ENCODE results near the gene ERBB3. TPM values are rescaled to one million over a fixed set of nuclear protein-coding genes. Genes with fewer than 3 reads are reported as not detected.
"Not testable (repeated sequence)": the region's sequence is repeated elsewhere in the genome, so short reads cannot be mapped to it uniquely, and the experiment has no call there.

Gene ERBB3
- polyA plus RNA-seq, 2 donors = 49.4 to 102 TPM

DNA sequence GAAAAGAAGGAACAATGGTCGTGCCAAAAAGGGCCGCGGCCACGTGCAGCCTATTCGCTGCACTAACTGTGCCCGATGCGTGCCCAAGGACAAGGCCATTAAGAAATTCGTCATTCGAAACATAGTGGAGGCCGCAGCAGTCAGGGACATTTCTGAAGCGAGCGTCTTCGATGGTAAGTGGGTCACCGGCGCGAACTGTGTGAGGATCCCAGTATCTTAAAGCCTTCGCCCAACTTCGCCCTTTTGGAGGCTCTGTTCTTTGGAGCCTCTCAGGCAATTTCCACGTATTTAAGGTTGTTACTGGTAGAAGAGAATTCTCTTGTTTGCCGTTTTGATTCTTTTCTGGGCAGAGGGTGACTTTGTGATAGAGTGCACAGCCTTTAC, 37.5 kb upstream of the ERBB3 start:
- not testable (repeated sequence) for H3K4me1 ChIP-seq (ENCODE audit: control insufficient read depth in 2 of 2, insufficient read depth in 2 of 2, low read length in 1 of 2); H3K27me3 ChIP-seq (ENCODE audit: control insufficient read depth in 1 of 2, insufficient read depth in 2 of 2, low read length in 2 of 2); H3K36me3 ChIP-seq (ENCODE audit: control insufficient read depth in 2 of 2, insufficient read depth in 2 of 2, low read length in 1 of 2); H3K9me3 ChIP-seq (ENCODE audit: control insufficient read depth in 2 of 2, insufficient read depth in 1 of 2, low read depth in 1 of 2, low read length in 1 of 2)
- H3K27ac ChIP-seq (ENCODE audit: low read depth in 2 of 2, low read length in 1 of 2) = peak overlapping the region; percentile 79 to 94
- 2 to 3% methylated on average over 12 to 20 of the region's 20 CpGs for WGBS, 2 donors
- peak overlapping the region; percentile 93 to 97 for H3K4me3 ChIP-seq (ENCODE audit: low read depth in 1 of 2, low read length in 2 of 2)

DNA sequence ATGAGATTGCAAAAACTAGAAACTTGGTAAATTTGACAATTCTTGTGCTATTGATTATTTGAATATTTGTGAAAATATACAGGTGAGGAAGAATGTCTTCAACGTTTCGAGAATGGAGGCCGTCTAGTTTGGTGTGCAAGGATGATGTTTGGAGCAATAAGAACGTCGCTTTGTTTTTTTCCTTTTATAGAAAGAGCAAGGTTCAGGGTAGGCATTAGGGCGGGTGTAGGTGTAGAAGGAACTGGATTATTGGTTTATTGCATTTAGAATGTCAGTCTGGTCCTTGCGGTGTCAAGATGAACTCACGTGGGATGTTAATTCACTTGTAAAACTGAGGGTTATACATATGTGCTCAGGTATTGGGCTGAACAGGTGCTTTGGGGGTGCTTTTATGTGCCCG, 37.1 kb upstream of the ERBB3 start:
- Histone ChIP-seq H3K27me3 (ENCODE audit: control insufficient read depth in 1 of 2, insufficient read depth in 2 of 2, low read length in 2 of 2) (no peaks in the 10 kb centered on the region), H3K27ac (ENCODE audit: low read depth in 2 of 2, low read length in 1 of 2) (no peak overlapping the region), H3K4me3 (ENCODE audit: low read depth in 1 of 2, low read length in 2 of 2) (peak overlapping the region; percentile 93 to 97), H3K4me1 (ENCODE audit: control insufficient read depth in 2 of 2, insufficient read depth in 2 of 2, low read length in 1 of 2) (peaks cover 0 to 2% of the 10 kb centered on the region in 2 donors), H3K36me3 (ENCODE audit: control insufficient read depth in 2 of 2, insufficient read depth in 2 of 2, low read length in 1 of 2) (peaks cover 5 to 6% of the 10 kb centered on the region in 2 donors), H3K9me3 (ENCODE audit: control insufficient read depth in 2 of 2, insufficient read depth in 1 of 2, low read depth in 1 of 2, low read length in 1 of 2) (no peaks in the 10 kb centered on the region)
- WGBS, 2 donors = 24 to 30% methylated on average over 9 of the region's 9 CpGs

DNA sequence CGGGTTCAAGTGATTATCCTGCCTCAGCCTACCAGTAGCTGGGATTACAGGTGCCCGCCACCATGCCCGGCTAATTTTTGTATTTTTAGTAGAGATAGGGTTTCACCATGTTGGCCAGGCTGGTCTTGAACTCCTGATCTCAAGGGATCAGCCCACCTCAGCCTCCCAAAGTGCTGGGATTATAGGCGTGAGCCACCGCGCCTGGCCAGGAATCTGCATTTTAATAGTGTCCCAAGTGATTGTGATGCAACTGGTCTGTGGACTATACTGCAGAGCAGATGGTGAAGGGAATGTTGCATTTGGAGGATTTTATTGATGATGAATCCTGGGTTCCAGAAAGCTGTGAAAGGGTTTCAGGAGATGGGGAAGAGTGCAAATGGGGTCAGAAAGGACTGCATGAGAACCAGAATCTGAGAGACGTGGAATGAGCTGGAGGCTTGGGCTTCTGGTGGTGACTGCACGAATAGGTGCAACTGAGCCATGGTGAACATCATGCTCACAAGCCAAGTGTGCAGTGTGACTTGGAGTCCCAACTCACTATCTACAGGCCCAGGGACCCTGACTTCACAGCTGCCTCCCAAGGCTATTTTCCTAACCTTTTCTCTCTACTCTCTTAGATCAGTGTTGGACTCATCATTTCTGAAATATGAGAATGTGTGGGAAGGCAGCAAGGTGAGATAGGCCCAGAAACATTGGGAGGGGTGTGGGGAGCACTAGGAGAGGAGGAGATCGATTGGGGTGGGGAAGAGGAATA, 33.8 kb upstream of the ERBB3 start:
- Histone ChIP-seq H3K4me1 (ENCODE audit: control insufficient read depth in 2 of 2, insufficient read depth in 2 of 2, low read length in 1 of 2) (peaks cover 0 to 2% of the 10 kb centered on the region in 2 donors), H3K9me3 (ENCODE audit: control insufficient read depth in 2 of 2, insufficient read depth in 1 of 2, low read depth in 1 of 2, low read length in 1 of 2) (no peaks in the 10 kb centered on the region), H3K4me3 (ENCODE audit: low read depth in 1 of 2, low read length in 2 of 2) (no peak overlapping the region), H3K27ac (ENCODE audit: low read depth in 2 of 2, low read length in 1 of 2) (peak overlapping the region in 1 of 2 donors; percentile 24), H3K36me3 (ENCODE audit: control insufficient read depth in 2 of 2, insufficient read depth in 2 of 2, low read length in 1 of 2) (peaks cover 5 to 6% of the 10 kb centered on the region in 2 donors), H3K27me3 (ENCODE audit: control insufficient read depth in 1 of 2, insufficient read depth in 2 of 2, low read length in 2 of 2) (no peaks in the 10 kb centered on the region)
- WGBS, 2 donors = 84 to 86% methylated on average over 9 of the region's 9 CpGs

DNA sequence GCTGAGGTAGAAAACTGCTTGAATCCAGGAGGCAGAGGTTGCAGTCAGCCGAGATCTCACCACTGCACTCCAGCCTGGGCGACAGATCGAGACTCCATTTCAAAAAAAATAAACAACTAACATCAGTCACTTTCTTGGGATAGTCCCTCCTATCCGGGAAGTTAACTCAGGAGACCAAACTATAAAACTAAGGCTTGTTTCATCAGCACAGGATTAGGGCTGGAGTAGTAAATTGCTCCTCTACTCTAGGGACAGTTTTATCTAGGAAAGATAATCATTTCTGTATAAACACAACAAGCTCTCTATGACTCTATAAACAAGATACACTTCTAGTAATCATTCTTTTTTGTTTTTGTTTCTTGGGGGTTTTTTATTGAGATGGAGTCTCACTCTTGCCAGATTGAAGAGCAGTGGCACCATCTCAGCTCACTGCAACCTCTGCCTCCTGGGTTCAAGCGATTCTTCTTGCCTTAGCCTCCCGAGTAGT, 26.5 kb upstream of the ERBB3 start:
- 77 to 78% methylated on average over 6 of the region's 6 CpGs for whole genome bisulfite sequencing, 2 donors
- no peak overlapping the region for H3K27ac ChIP-seq (ENCODE audit: low read depth in 2 of 2, low read length in 1 of 2)

DNA sequence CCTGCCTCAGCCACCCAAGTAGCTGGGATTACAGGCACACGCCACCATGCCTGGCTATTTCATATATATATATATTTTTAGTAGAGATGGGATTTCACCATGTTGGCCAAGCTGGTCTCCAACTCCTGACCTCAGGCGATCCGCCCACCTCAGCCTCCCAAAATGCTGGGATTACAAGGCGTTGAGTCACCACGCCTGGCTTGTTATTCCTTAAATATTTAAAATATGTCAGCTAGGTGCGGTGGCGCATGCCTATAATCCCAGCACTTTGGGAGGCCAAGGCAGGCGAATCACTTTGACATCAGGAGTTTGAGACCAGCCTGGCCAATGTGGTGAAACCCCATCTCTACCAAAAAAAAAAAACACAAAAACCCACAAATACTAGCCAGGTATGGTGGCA, 20.0 kb upstream of the ERBB3 start:
- not testable (repeated sequence) for H3K4me3 ChIP-seq (ENCODE audit: low read depth in 1 of 2, low read length in 2 of 2); H3K9me3 ChIP-seq (ENCODE audit: control insufficient read depth in 2 of 2, insufficient read depth in 1 of 2, low read depth in 1 of 2, low read length in 1 of 2); H3K27ac ChIP-seq (ENCODE audit: low read depth in 2 of 2, low read length in 1 of 2); H3K4me1 ChIP-seq (ENCODE audit: control insufficient read depth in 2 of 2, insufficient read depth in 2 of 2, low read length in 1 of 2); H3K27me3 ChIP-seq (ENCODE audit: control insufficient read depth in 1 of 2, insufficient read depth in 2 of 2, low read length in 2 of 2); H3K36me3 ChIP-seq (ENCODE audit: control insufficient read depth in 2 of 2, insufficient read depth in 2 of 2, low read length in 1 of 2)
- 82 to 85% methylated on average over 8 of the region's 8 CpGs for WGBS, 2 donors

More for the DNA sequence above, 26.5 kb upstream of the ERBB3 start:
- Histone ChIP-seq H3K9me3 (ENCODE audit: control insufficient read depth in 2 of 2, insufficient read depth in 1 of 2, low read depth in 1 of 2, low read length in 1 of 2) (no peaks in the 10 kb centered on the region), H3K36me3 (ENCODE audit: control insufficient read depth in 2 of 2, insufficient read depth in 2 of 2, low read length in 1 of 2) (no peaks in the 10 kb centered on the region), H3K27me3 (ENCODE audit: control insufficient read depth in 1 of 2, insufficient read depth in 2 of 2, low read length in 2 of 2) (no peaks in the 10 kb centered on the region), H3K4me3 (ENCODE audit: low read depth in 1 of 2, low read length in 2 of 2) (no peak overlapping the region), H3K4me1 (ENCODE audit: control insufficient read depth in 2 of 2, insufficient read depth in 2 of 2, low read length in 1 of 2) (no peaks in the 10 kb centered on the region)

DNA sequence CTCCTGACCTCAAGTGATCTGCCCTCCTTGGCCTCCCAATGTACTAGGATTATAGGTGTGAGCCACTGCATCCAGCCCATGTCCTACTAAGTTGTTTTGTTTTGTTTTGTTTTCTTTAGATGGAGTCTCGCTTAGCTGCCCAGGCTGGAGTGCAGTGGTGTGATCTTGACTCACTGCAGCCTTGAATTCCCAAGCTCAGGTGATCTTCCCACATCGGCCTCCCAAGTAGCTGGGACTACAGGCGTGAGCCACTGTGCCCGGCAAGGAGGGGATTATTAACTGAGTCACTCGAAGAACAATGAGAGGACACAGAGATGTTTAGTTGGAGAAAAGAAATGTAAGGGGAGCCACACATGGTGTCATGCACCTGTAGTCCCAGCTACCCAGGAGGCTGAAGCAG, 18.0 kb upstream of the ERBB3 start:
- H3K9me3 ChIP-seq (ENCODE audit: control insufficient read depth in 2 of 2, insufficient read depth in 1 of 2, low read depth in 1 of 2, low read length in 1 of 2) = no peaks in the 10 kb centered on the region
- no peak overlapping the region for H3K4me3 ChIP-seq (ENCODE audit: low read depth in 1 of 2, low read length in 2 of 2)
- H3K4me1 ChIP-seq (ENCODE audit: control insufficient read depth in 2 of 2, insufficient read depth in 2 of 2, low read length in 1 of 2) = no peaks in the 10 kb centered on the region
- H3K27ac ChIP-seq (ENCODE audit: low read depth in 2 of 2, low read length in 1 of 2) = no peak overlapping the region
- no peaks in the 10 kb centered on the region for H3K36me3 ChIP-seq (ENCODE audit: control insufficient read depth in 2 of 2, insufficient read depth in 2 of 2, low read length in 1 of 2)
- no peaks in the 10 kb centered on the region for H3K27me3 ChIP-seq (ENCODE audit: control insufficient read depth in 1 of 2, insufficient read depth in 2 of 2, low read length in 2 of 2)
- WGBS, 2 donors = 67 to 72% methylated on average over 5 of the region's 5 CpGs

DNA sequence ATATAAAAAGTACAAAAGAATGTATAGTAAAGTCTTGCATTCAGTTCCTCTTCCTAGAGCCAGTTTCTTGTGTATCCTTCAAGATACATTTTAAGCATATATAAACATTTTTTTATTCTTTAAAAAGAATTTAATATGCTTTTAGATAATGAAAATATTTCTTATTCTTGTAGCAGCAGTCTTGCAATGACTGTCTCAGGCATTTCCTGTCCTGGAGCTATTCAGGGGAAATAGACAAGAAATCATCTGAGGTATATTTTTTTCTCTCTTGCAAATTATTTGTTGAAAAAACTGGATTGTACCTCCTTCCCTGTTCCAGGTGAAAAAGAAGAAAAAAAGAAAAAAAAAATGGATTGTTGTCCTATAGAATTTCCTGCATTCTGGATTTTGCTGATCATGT, 17.0 kb upstream of the ERBB3 start:
- Histone ChIP-seq H3K27me3 (ENCODE audit: control insufficient read depth in 1 of 2, insufficient read depth in 2 of 2, low read length in 2 of 2) (no peaks in the 10 kb centered on the region), H3K4me1 (ENCODE audit: control insufficient read depth in 2 of 2, insufficient read depth in 2 of 2, low read length in 1 of 2) (no peaks in the 10 kb centered on the region)

DNA sequence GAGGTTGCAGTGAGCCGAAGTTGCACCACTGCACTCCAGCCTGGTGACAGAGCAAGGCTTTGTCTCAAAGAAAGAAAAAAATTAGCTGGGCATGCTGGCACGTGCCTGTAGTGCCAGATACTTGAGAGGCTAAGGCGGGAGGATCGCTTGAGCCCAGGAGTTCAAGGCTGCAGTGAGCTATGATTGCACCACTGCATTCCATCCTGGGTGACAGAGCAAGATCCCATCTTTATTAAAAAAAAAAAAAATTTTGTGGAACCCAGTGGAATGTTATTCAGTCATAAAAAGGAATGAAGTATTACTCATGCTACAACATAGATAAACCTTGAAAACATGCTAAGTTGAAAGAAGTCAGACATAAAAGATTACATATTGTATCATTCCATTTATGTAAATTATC, 8.3 kb upstream of the ERBB3 start:
- Histone ChIP-seq H3K27me3 (ENCODE audit: control insufficient read depth in 1 of 2, insufficient read depth in 2 of 2, low read length in 2 of 2) (no peaks in the 10 kb centered on the region), H3K9me3 (ENCODE audit: control insufficient read depth in 2 of 2, insufficient read depth in 1 of 2, low read depth in 1 of 2, low read length in 1 of 2) (no peaks in the 10 kb centered on the region), H3K4me3 (ENCODE audit: low read depth in 1 of 2, low read length in 2 of 2) (no peak overlapping the region), H3K4me1 (ENCODE audit: control insufficient read depth in 2 of 2, insufficient read depth in 2 of 2, low read length in 1 of 2) (no peaks in the 10 kb centered on the region), H3K36me3 (ENCODE audit: control insufficient read depth in 2 of 2, insufficient read depth in 2 of 2, low read length in 1 of 2) (no peaks in the 10 kb centered on the region), H3K27ac (ENCODE audit: low read depth in 2 of 2, low read length in 1 of 2) (no peak overlapping the region)
- 65 to 79% methylated on average over 4 of the region's 4 CpGs for WGBS, 2 donors

More for the DNA sequence above, 17.0 kb upstream of the ERBB3 start:
- Histone ChIP-seq H3K9me3 (ENCODE audit: control insufficient read depth in 2 of 2, insufficient read depth in 1 of 2, low read depth in 1 of 2, low read length in 1 of 2) (no peaks in the 10 kb centered on the region), H3K36me3 (ENCODE audit: control insufficient read depth in 2 of 2, insufficient read depth in 2 of 2, low read length in 1 of 2) (no peaks in the 10 kb centered on the region), H3K4me3 (ENCODE audit: low read depth in 1 of 2, low read length in 2 of 2) (no peak overlapping the region), H3K27ac (ENCODE audit: low read depth in 2 of 2, low read length in 1 of 2) (no peak overlapping the region)

DNA sequence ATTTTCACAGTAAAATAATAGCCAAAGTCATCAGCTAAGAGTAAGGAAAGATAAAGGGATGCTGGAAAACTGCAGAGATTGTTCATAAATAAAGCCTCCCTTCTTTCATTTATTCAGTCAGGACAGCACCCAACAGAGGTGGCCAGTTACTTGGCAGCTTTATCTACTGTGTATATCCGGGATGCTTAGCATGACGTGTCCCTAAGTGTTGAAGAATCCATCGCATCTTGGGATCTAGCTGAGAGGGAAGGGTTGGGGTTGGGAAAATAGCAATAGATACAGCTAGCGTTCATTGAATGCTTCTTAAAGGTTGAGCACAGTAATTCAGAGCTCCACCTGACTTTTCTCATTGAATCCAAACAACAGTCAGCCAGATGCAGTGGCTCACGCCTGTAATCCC, 5.6 kb upstream of the ERBB3 start:
- H3K36me3 ChIP-seq (ENCODE audit: control insufficient read depth in 2 of 2, insufficient read depth in 2 of 2, low read length in 1 of 2) = no peaks in the 10 kb centered on the region
- WGBS, 2 donors = 82 to 86% methylated on average over 5 of the region's 5 CpGs
- H3K4me1 ChIP-seq (ENCODE audit: control insufficient read depth in 2 of 2, insufficient read depth in 2 of 2, low read length in 1 of 2) = no peaks in the 10 kb centered on the region
- H3K9me3 ChIP-seq (ENCODE audit: control insufficient read depth in 2 of 2, insufficient read depth in 1 of 2, low read depth in 1 of 2, low read length in 1 of 2) = no peaks in the 10 kb centered on the region
- no peak overlapping the region for H3K4me3 ChIP-seq (ENCODE audit: low read depth in 1 of 2, low read length in 2 of 2)
- no peak overlapping the region for H3K27ac ChIP-seq (ENCODE audit: low read depth in 2 of 2, low read length in 1 of 2)
- H3K27me3 ChIP-seq (ENCODE audit: control insufficient read depth in 1 of 2, insufficient read depth in 2 of 2, low read length in 2 of 2) = no peaks in the 10 kb centered on the region

DNA sequence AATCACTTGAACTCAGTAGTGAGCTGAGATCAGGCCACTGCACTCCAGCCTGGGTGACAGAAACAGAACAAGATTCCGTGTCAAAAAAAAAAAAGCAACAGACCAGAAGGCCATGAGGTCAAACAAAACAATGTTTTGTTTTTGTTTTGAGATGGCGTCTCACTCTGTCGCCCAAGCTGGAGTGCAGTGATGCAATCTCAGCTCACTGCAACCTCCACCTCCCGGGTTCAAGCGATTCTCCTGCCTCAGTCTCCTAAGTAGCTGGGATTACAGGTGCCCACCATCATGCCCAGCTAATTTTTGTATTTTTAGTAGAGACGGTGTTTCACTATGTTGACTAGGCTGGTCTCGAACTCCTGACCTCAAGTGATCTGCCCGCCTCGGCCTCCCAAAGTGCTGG, 2.0 kb upstream of the ERBB3 start:
- H3K4me3 ChIP-seq (ENCODE audit: low read depth in 1 of 2, low read length in 2 of 2); H3K9me3 ChIP-seq (ENCODE audit: control insufficient read depth in 2 of 2, insufficient read depth in 1 of 2, low read depth in 1 of 2, low read length in 1 of 2); H3K36me3 ChIP-seq (ENCODE audit: control insufficient read depth in 2 of 2, insufficient read depth in 2 of 2, low read length in 1 of 2); H3K27me3 ChIP-seq (ENCODE audit: control insufficient read depth in 1 of 2, insufficient read depth in 2 of 2, low read length in 2 of 2); H3K4me1 ChIP-seq (ENCODE audit: control insufficient read depth in 2 of 2, insufficient read depth in 2 of 2, low read length in 1 of 2): not testable (repeated sequence)
- peak overlapping the region in 1 of 2 donors; percentile 15 for H3K27ac ChIP-seq (ENCODE audit: low read depth in 2 of 2, low read length in 1 of 2)
- WGBS, 2 donors = 80 to 88% methylated on average over 9 of the region's 9 CpGs
